Measurements from ENCODE around the gene TMEM132D.

DNA sequence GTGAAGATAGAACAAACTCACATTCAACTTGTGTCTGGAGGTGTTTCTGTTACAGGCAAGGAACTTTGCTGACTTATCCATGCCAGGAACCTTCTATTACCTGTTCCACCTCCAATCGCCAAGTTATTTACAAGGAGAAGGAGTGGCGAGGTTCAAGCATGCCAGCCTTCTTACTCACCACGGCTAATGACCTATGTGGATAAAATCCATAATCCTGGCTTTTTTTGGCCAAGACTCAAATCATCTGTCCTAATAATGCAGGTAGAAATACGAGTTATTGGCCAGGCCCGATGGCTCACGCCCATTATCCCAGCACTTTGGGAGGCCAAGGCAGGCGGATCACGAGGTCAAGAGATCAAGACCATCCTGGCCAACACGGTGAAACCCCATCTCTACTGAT, 241.6 kb downstream of the TMEM132D start:
- TF ChIP-seq, protein P1, sequence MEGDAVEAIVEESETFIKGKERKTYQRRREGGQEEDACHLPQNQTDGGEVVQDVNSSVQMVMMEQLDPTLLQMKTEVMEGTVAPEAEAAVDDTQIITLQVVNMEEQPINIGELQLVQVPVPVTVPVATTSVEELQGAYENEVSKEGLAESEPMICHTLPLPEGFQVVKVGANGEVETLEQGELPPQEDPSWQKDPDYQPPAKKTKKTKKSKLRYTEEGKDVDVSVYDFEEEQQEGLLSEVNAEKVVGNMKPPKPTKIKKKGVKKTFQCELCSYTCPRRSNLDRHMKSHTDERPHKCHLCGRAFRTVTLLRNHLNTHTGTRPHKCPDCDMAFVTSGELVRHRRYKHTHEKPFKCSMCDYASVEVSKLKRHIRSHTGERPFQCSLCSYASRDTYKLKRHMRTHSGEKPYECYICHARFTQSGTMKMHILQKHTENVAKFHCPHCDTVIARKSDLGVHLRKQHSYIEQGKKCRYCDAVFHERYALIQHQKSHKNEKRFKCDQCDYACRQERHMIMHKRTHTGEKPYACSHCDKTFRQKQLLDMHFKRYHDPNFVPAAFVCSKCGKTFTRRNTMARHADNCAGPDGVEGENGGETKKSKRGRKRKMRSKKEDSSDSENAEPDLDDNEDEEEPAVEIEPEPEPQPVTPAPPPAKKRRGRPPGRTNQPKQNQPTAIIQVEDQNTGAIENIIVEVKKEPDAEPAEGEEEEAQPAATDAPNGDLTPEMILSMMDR (IDR thresholded peaks at IDR 0.05; ENCODE audit: poor library complexity) = no peak
- TF ChIP-seq EZH2 (IDR thresholded peaks at IDR 0.05; ENCODE audit: borderline replicate concordance) (no peak), EZH2phosphoT487 (IDR thresholded peaks at IDR 0.05; ENCODE audit: low read depth, severe bottlenecking, unreplicated experiment) (no peak)
